WERI-Rb-1 (cell line): ENCODE results near the gene WNT11.

Experiments used
- DNase-seq: peaks from one replicate; pipeline ENCODE4 v3.0.0-alpha.2; 2020
- H3K27ac ChIP-seq: fragments of 250-450 bp; sonication (Bioruptor Pico); 2 replicates; pipeline ENCODE4 v1.5.1; 2020; ENCODE audit warnings: mild to moderate bottlenecking, moderate library complexity
- H3K27me3 ChIP-seq: fragments of 250-450 bp; sonication (Bioruptor Pico); 2 replicates; pipeline ENCODE4 v1.5.1; 2021; ENCODE audit warnings: mild to moderate bottlenecking, low read depth, moderate library complexity; ENCODE audit not compliant: insufficient read depth, severe bottlenecking
- H3K36me3 ChIP-seq: fragments of 250-450 bp; sonication (Bioruptor Pico); 2 replicates; pipeline ENCODE4 v1.5.1; 2020; ENCODE audit warnings: mild to moderate bottlenecking, moderate library complexity
- H3K4me3 ChIP-seq: 2 replicates; pipeline ENCODE4 v1.5.1; 2011; ENCODE audit warnings: low read depth, mild to moderate bottlenecking, control low read depth, low read length
- H3K9me3 ChIP-seq: fragments of 250-450 bp; sonication (Bioruptor Pico); 2 replicates; pipeline ENCODE4 v1.5.1; 2021; ENCODE audit warnings: mild to moderate bottlenecking, moderate library complexity; ENCODE audit not compliant: severe bottlenecking
- CTCF ChIP-seq: IDR thresholded peaks from 2 replicates; pipeline ENCODE4 v1.5.1; 2011; ENCODE audit warnings: low read depth, mild to moderate bottlenecking, control low read depth, inconsistent platforms, low read length

The WNT11 gene

GRCh38 chr11:76250520-76251225 is 44.4 kb upstream of the WNT11 start:
- TF ChIP-seq CTCF: no peak
- no peak overlapping the region for H3K27ac ChIP-seq
- no peaks in the 10 kb centered on the region for H3K27me3 ChIP-seq
- DNase-seq: no peak
- H3K9me3 ChIP-seq: peaks cover 4% of the 10 kb centered on the region
- H3K36me3 ChIP-seq: no peaks in the 10 kb centered on the region
- no peak overlapping the region for H3K4me3 ChIP-seq

- Histone ChIP-seq H3K27me3 (no peaks in the 10 kb centered on the region), H3K27ac (no peak overlapping the region), H3K36me3 (no peaks in the 10 kb centered on the region), H3K9me3 (peaks cover 4% of the 10 kb centered on the region), H3K4me3 (no peak overlapping the region)
- no peak for TF ChIP-seq CTCF
- DNase-seq: no peak
These were observed 43.0 kb upstream of the WNT11 start for GRCh38 chr11:76249195-76249741.

- Histone ChIP-seq H3K36me3 (no peaks in the 10 kb centered on the region), H3K9me3 (peaks cover 4% of the 10 kb centered on the region), H3K27ac (no peak overlapping the region), H3K4me3 (no peak overlapping the region), H3K27me3 (no peaks in the 10 kb centered on the region)
- TF ChIP-seq CTCF: peak; percentile 71
- DNase-seq: peak; percentile 48
These were observed 41.9 kb upstream of the WNT11 start for GRCh38 chr11:76248210-76248609.

- TF ChIP-seq CTCF: no peak
- Histone ChIP-seq H3K9me3 (peaks cover 4% of the 10 kb centered on the region), H3K27me3 (no peaks in the 10 kb centered on the region), H3K27ac (no peak overlapping the region), H3K36me3 (no peaks in the 10 kb centered on the region), H3K4me3 (no peak overlapping the region)
- DNase-seq: no peak
These were observed 40.8 kb upstream of the WNT11 start for GRCh38 chr11:76247091-76247490.

GRCh38 chr11:76246271-76246933 is 40.1 kb upstream of the WNT11 start:
- TF ChIP-seq CTCF: no peak
- H3K27me3 ChIP-seq: no peaks in the 10 kb centered on the region
- H3K36me3 ChIP-seq: no peaks in the 10 kb centered on the region
- no peak overlapping the region for H3K4me3 ChIP-seq
- no peak overlapping the region for H3K27ac ChIP-seq
- DNase-seq: no peak
- peaks cover 4% of the 10 kb centered on the region for H3K9me3 ChIP-seq
